Astrocyte of the cerebellum (primary cell): ENCODE results near the gene GNL1.
A peak's percentile ranks its signal among the peaks of the same experiment; 100 is the strongest.

Experiments
- DNase-seq: peaks from one replicate; pipeline ENCODE4 v3.0.0-alpha.2; 2011; ENCODE audit warnings: low read depth
- H3K4me3 ChIP-seq: 2 replicates; pipeline ENCODE4 v1.5.1; 2011; ENCODE audit warnings: mild to moderate bottlenecking, low read depth, low read length, moderate library complexity
- CTCF ChIP-seq: IDR thresholded peaks from 2 replicates; pipeline ENCODE4 v1.5.1; 2012; ENCODE audit warnings: low read length, low read depth, moderate library complexity, mild to moderate bottlenecking; ENCODE audit errors: missing control alignments
- in situ Hi-C: cut with HindIII; loops from 2 replicates; pipeline ENCODE4 v1.10.0; 2017; ENCODE audit warnings: low sequenced_read_pairs

Gene GNL1

GRCh38 chr6:30515944-30516753 lies 40.1 kb downstream of the GNL1 start:
- H3K4me3 ChIP-seq = peak overlapping the region; percentile 33
- peak; percentile 75 for DNase-seq
- in situ Hi-C loops = no loop called here
- no peak for TF ChIP-seq CTCF

GRCh38 chr6:30515106-30515505 lies 41.2 kb downstream of the GNL1 start:
- TF ChIP-seq CTCF = no peak
- in situ Hi-C loops = no loop called here
- DNase-seq = no peak
- H3K4me3 ChIP-seq = no peak overlapping the region

- in situ Hi-C loops = no loop called here
These were observed 42.8 kb downstream of the GNL1 start for GRCh38 chr6:30513451-30513850.

GRCh38 chr6:30511169-30511546 lies 45.1 kb downstream of the GNL1 start:
- H3K4me3 ChIP-seq = no peak overlapping the region
- TF ChIP-seq CTCF = no peak
- in situ Hi-C loops = no loop called here
- no peak for DNase-seq

More at GRCh38 chr6:30513451-30513850, 42.8 kb downstream of the GNL1 start:
- no peak for TF ChIP-seq CTCF
- H3K4me3 ChIP-seq = no peak overlapping the region
- DNase-seq = no peak

- TF ChIP-seq CTCF = no peak
- in situ Hi-C loops = no loop called here
- no peak overlapping the region for H3K4me3 ChIP-seq
- DNase-seq = no peak
These were observed 45.7 kb downstream of the GNL1 start for GRCh38 chr6:30510419-30511168.

- in situ Hi-C loops = no loop called here
- DNase-seq = no peak
- no peak overlapping the region for H3K4me3 ChIP-seq
- TF ChIP-seq CTCF = no peak
These were observed 47.2 kb downstream of the GNL1 start for GRCh38 chr6:30508890-30509736.
